BJ (cell line): ENCODE measurements around the gene PLAAT2. TPM values are rescaled to one million over a fixed set of nuclear protein-coding genes. Genes with fewer than 3 reads are reported as not detected.

ENCODE experiments used
- CTCF ChIA-PET: fragments of 350-600 bp; formaldehyde crosslinking; extraction: SDS; loops from one replicate; lab custom pipeline; 2021; ENCODE audit warnings: antibody characterized with exemption, inconsistent platforms; lab: Yijun Ruan, JAX
- POLR2A ChIA-PET: fragments of 300-600 bp; sonication (Branson Sonifier 250); formaldehyde crosslinking; extraction: SDS; loops from one replicate; lab custom pipeline; 2021; ENCODE audit warnings: antibody characterized with exemption; lab: Charles Lee
- DNase-seq: peaks from one replicate; pipeline ENCODE4 v3.0.0-alpha.2; 2011; ENCODE audit warnings: low read depth
- H3K27me3 ChIP-seq: 2 replicates; pipeline ENCODE4 v1.6.0; 2011; ENCODE audit warnings: low read length; ENCODE audit not compliant: control insufficient read depth, insufficient read depth
- H3K36me3 ChIP-seq: 2 replicates; pipeline ENCODE4 v1.5.1; 2011; ENCODE audit warnings: low read length; ENCODE audit not compliant: control insufficient read depth, insufficient read depth
- H3K4me3 ChIP-seq: 2 replicates; pipeline ENCODE4 v1.5.1; 2011; ENCODE audit warnings: low read depth, mild to moderate bottlenecking, control low read depth, low read length
- CTCF ChIP-seq: IDR thresholded peaks from 2 replicates; pipeline ENCODE4 v1.5.1; 2011; ENCODE audit warnings: low read depth, mild to moderate bottlenecking, control low read depth, inconsistent platforms, low read length, moderate library complexity; ENCODE audit not compliant: insufficient read depth
- polyA minus RNA-seq: library from RNA; depleted of rRNA, polyadenylated mRNA; stranded (reverse); fragments of >200 nt; gene quantifications from 2 replicates; pipeline ENCODE4 v1.2.3, GENCODE V29; 2011; rRNA and poly(A)+ RNA removed
- polyA plus RNA-seq: library from polyadenylated mRNA; depleted of rRNA; stranded (reverse); fragments of >200 nt; gene quantifications from 2 replicates; pipeline ENCODE4 v1.2.3, GENCODE V29; 2011; rRNA removed

PLAAT2 gene
- polyA plus RNA-seq (not detected in 2 replicates), polyA minus RNA-seq (not detected in 2 replicates)

DNA sequence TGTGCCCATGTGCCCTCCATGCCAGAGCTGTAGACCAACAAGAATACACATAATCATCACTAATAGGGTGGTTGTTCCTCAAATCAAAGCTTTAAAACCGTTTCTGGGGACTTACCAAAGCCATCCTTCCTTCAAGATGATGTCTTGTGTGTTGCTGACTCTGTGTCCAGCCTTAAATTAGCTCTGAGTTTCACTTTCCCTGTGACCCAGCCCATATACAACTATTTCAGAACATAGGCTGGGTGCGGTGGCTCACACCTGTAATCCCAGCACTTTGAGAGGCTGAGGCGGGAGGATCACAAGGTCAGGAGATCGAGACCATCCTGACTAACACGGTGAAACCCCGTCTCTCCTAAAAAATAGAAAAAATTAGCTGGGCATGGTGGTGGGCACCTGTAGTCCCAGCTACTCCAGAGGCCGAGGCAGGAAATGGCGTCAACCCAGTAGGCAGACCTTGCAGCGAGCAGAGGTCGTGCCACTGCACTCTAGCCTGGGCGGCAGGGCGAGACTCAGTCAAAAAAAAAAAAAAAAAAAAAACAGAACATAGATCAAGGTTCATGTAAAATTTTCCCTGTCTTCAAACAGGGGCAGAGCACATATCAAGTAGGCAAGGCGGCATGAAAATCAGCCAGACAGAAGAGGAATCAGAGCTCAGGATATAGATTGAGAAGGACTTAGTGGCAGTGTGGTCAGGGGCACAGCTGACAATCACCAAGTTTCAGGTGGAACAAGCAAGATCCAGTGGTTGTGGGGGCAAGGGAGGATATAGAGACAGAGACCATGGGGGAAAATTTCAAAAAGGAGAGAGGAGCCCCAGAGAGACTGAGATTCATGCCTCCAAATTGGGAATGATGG lies at the start of gene PLAAT2:
TSS of gene PLAAT2 (minus strand) at position 179 of the 855 bp plus-strand sequence. CDS start at position 124, 55 bp downstream.
- no peak for DNase-seq
- ChIA-PET CTCF (interaction anchor here (0.5 to 2.7 kb wide), 3 partner anchors 20 to 68 kb away, joined by 3 to 6 read pairs (median 3); no protein-coding TSS in a partner anchor), POLR2A (no interaction called here)
- TF ChIP-seq CTCF: no peak
- Histone ChIP-seq H3K36me3 (no peaks in the 10 kb centered on the region), H3K4me3 (no peak within 1 kb of the TSS), H3K27me3 (no peaks in the 10 kb centered on the region; the same call in 1 of the 2 replicates)

DNA sequence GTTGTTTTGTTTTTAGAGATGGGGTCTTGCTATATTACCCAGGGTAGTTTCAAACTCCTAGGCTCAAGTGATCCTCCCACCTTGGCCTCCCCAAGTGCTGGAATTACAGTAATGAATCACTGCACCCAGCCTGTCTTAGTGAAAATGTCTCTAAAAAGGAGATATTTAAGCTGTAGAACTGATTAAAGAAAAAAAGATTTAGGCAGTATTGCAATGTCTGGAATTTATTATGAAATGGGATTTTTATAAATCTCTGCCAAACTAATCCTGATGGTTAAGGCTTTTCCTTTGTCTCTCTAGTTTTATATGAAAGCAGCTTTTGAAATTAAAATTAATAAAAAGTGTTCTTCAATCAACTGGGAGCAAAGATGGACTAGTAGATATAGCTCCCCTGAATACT lies 49.0 kb upstream of the PLAAT2 start:
- ChIA-PET CTCF (interaction anchor here (0.6 to 1.2 kb wide), 2 partner anchors 16 to 584 kb away, joined by 3 read pairs; no protein-coding TSS in a partner anchor), POLR2A (no interaction called here)
- no peaks in the 10 kb centered on the region for H3K36me3 ChIP-seq
- peaks cover 2% of the 10 kb centered on the region; the same call in 1 of the 2 replicates for H3K27me3 ChIP-seq
- TF ChIP-seq CTCF: no peak
- no peak for DNase-seq
- no peak overlapping the region for H3K4me3 ChIP-seq

DNA sequence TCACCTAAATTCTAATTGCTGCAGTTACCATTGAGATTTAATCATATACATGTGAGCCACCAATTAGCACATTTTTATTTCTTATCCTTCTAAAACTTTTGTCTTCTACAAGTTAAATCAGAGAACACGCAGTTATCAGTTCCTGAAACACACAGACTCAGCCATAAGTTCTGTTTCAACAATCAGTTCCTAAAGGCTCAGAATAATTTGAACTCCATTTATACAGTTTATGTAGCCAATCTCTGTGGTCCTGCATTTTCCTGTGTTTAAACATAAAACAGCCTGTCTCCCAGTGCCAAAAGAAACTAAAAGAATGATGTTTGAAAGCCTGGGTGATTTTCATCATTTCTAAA lies 48.2 kb upstream of the PLAAT2 start:
- Histone ChIP-seq H3K4me3 (no peak overlapping the region), H3K36me3 (no peaks in the 10 kb centered on the region), H3K27me3 (peaks cover 2% of the 10 kb centered on the region; the same call in 1 of the 2 replicates)
- POLR2A ChIA-PET: no interaction called here
- TF ChIP-seq CTCF: no peak
- CTCF ChIA-PET: no interaction called here
- no peak for DNase-seq

- Histone ChIP-seq H3K4me3 (no peak overlapping the region), H3K27me3 (peaks cover 2% of the 10 kb centered on the region; the same call in 1 of the 2 replicates), H3K36me3 (no peaks in the 10 kb centered on the region)
- ChIA-PET POLR2A (no interaction called here), CTCF (no interaction called here)
- DNase-seq: no peak
- no peak for TF ChIP-seq CTCF
Observed at GRCh38 chr11:63610604-63611394, 47.6 kb upstream of the PLAAT2 start.
